ENCODE results near the gene GPR12.

GPR12 gene

DNA sequence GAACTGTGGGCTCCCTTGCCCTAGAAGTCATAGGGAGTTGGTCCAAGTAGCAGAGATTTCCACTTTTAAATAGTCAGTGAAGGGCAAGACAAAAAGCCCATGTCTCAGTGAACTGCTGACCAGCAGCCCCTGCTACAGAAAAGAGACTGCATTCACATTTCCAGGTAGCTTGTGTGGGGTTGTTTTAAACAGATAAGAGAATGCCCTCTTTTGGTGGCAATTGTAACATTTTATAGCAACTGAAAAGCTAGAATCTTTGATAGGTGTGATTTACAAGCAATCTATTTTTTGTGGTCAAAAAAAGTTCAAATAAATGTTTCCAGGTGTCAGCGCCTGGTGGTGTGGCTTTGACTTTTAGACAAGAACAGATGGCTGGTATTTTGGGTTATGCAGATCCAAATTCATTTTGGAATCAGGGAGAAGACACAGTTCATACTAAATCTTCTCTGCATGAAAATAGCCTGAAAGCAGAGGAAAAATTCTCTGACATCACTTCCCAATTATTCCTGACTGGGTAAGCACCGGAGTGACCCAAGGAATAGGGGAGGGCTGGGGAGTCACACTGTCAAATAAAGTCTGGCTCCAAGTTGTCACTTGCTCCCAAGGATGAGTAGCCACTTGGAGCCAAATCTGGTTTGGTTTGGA lies 26.2 kb upstream of the GPR12 start:
- no peaks in the 10 kb centered on the region for H3K9me3 ChIP-seq (ENCODE audit: control insufficient read depth, low read length)
- H3K27ac ChIP-seq: no peak overlapping the region
- no peaks in the 10 kb centered on the region for H3K4me1 ChIP-seq
- no peaks in the 10 kb centered on the region for H3K79me2 ChIP-seq
- TF ChIP-seq, protein P1, sequence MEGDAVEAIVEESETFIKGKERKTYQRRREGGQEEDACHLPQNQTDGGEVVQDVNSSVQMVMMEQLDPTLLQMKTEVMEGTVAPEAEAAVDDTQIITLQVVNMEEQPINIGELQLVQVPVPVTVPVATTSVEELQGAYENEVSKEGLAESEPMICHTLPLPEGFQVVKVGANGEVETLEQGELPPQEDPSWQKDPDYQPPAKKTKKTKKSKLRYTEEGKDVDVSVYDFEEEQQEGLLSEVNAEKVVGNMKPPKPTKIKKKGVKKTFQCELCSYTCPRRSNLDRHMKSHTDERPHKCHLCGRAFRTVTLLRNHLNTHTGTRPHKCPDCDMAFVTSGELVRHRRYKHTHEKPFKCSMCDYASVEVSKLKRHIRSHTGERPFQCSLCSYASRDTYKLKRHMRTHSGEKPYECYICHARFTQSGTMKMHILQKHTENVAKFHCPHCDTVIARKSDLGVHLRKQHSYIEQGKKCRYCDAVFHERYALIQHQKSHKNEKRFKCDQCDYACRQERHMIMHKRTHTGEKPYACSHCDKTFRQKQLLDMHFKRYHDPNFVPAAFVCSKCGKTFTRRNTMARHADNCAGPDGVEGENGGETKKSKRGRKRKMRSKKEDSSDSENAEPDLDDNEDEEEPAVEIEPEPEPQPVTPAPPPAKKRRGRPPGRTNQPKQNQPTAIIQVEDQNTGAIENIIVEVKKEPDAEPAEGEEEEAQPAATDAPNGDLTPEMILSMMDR (IDR thresholded peaks at IDR 0.05): no peak
- H3K36me3 ChIP-seq (ENCODE audit: control insufficient read depth, insufficient read depth, low read length): no peaks in the 10 kb centered on the region
- no peaks in the 10 kb centered on the region for H3K27me3 ChIP-seq (ENCODE audit: control insufficient read depth, insufficient read depth, low read length)
- H3K4me2 ChIP-seq (ENCODE audit: low read length): no peak overlapping the region
- no peak overlapping the region for H2AFZ ChIP-seq
- no peak overlapping the region for H3K4me3 ChIP-seq (ENCODE audit: low read depth, low read length)
- H3K9ac ChIP-seq: no peak overlapping the region

GRCh38 chr13:26785838-26786630 lies 25.4 kb upstream of the GPR12 start:
- H3K9me3 ChIP-seq (ENCODE audit: control insufficient read depth, low read length): no peaks in the 10 kb centered on the region
- H3K79me2 ChIP-seq: no peaks in the 10 kb centered on the region
- no peaks in the 10 kb centered on the region for H3K4me1 ChIP-seq
- no peak overlapping the region for H3K4me3 ChIP-seq (ENCODE audit: low read depth, low read length)
- TF ChIP-seq, protein P1 (IDR thresholded peaks at IDR 0.05): no peak
- H2AFZ ChIP-seq: no peak overlapping the region
- H3K27ac ChIP-seq: no peak overlapping the region
- H3K9ac ChIP-seq: no peak overlapping the region
- H3K27me3 ChIP-seq (ENCODE audit: control insufficient read depth, insufficient read depth, low read length): no peaks in the 10 kb centered on the region
- no peak overlapping the region for H3K4me2 ChIP-seq (ENCODE audit: low read length)
- no peaks in the 10 kb centered on the region for H3K36me3 ChIP-seq (ENCODE audit: control insufficient read depth, insufficient read depth, low read length)

- H3K9me3 ChIP-seq (ENCODE audit: control insufficient read depth, low read length): no peaks in the 10 kb centered on the region
- H3K27me3 ChIP-seq (ENCODE audit: control insufficient read depth, insufficient read depth, low read length): no peaks in the 10 kb centered on the region
- no peak overlapping the region for H3K9ac ChIP-seq
- H3K4me2 ChIP-seq (ENCODE audit: low read length): no peak overlapping the region
- TF ChIP-seq, protein P1 (IDR thresholded peaks at IDR 0.05): no peak
- no peak overlapping the region for H3K4me3 ChIP-seq (ENCODE audit: low read depth, low read length)
- no peak overlapping the region for H2AFZ ChIP-seq
- H3K36me3 ChIP-seq (ENCODE audit: control insufficient read depth, insufficient read depth, low read length): no peaks in the 10 kb centered on the region
- H3K4me1 ChIP-seq: no peaks in the 10 kb centered on the region
- no peaks in the 10 kb centered on the region for H3K79me2 ChIP-seq
- no peak overlapping the region for H3K27ac ChIP-seq
Observed at GRCh38 chr13:26784704-26785639, 24.4 kb upstream of the GPR12 start.

GRCh38 chr13:26780411-26780810 lies 19.8 kb upstream of the GPR12 start:
- H3K9ac ChIP-seq: no peak overlapping the region
- no peak overlapping the region for H3K4me3 ChIP-seq (ENCODE audit: low read depth, low read length)
- no peaks in the 10 kb centered on the region for H3K36me3 ChIP-seq (ENCODE audit: control insufficient read depth, insufficient read depth, low read length)
- no peak overlapping the region for H2AFZ ChIP-seq
- H3K27me3 ChIP-seq (ENCODE audit: control insufficient read depth, insufficient read depth, low read length): no peaks in the 10 kb centered on the region
- no peaks in the 10 kb centered on the region for H3K9me3 ChIP-seq (ENCODE audit: control insufficient read depth, low read length)
- no peaks in the 10 kb centered on the region for H3K4me1 ChIP-seq
- H3K4me2 ChIP-seq (ENCODE audit: low read length): no peak overlapping the region
- TF ChIP-seq, protein P1 (IDR thresholded peaks at IDR 0.05): no peak
- no peaks in the 10 kb centered on the region for H3K79me2 ChIP-seq
- H3K27ac ChIP-seq: no peak overlapping the region
